SK-N-SH treated with all-trans-retinoic acid at 6 μM for 48 hours (cell line): Measurements from ENCODE around the gene TGM5.
"Not testable (repeated sequence)": the region's sequence is repeated elsewhere in the genome, so short reads cannot be mapped to it uniquely, and the experiment has no call there.

Source experiments
- ARNTL ChIP-seq: fragments of 450-650 bp; formaldehyde crosslinking; IDR thresholded peaks from 2 replicates; pipeline ENCODE4 v1.5.0; 2020; ENCODE audit warnings: low read depth, mild to moderate bottlenecking, moderate library complexity, borderline replicate concordance
- BACH2 ChIP-seq: fragments of 250-450 bp; sonication (Bioruptor Pico); IDR thresholded peaks from 2 replicates; pipeline ENCODE4 v1.9.0; 2021; ENCODE audit warnings: mild to moderate bottlenecking, borderline replicate concordance
- ISL1 ChIP-seq: fragments of 250-450 bp; sonication (Bioruptor Pico); IDR thresholded peaks from 2 replicates; pipeline ENCODE4 v2.1.2; 2022; ENCODE audit warnings: mild to moderate bottlenecking, moderate library complexity
- RARB ChIP-seq: fragments of 250-450 bp; sonication (Bioruptor Pico); IDR thresholded peaks from 2 replicates; pipeline ENCODE4 v1.8.0; 2021; ENCODE audit warnings: mild to moderate bottlenecking, moderate library complexity
- TCF4 ChIP-seq: fragments of 250-450 bp; sonication (Bioruptor Pico); IDR thresholded peaks from 2 replicates; pipeline ENCODE4 v1.8.0; 2021; ENCODE audit warnings: mild to moderate bottlenecking, moderate library complexity, borderline replicate concordance
- TOX ChIP-seq: fragments of 250-450 bp; sonication (Bioruptor Pico); IDR thresholded peaks from 2 replicates; pipeline ENCODE4 v1.8.0; 2021; ENCODE audit warnings: mild to moderate bottlenecking, moderate library complexity, borderline replicate concordance
- ZFP3 ChIP-seq: fragments of 250-450 bp; sonication (Bioruptor Pico); IDR thresholded peaks from 2 replicates; pipeline ENCODE4 v1.5.0; 2020; ENCODE audit warnings: mild to moderate bottlenecking, moderate library complexity
- ZFP30 ChIP-seq: fragments of 450-650 bp; formaldehyde crosslinking; IDR thresholded peaks from 2 replicates; pipeline ENCODE4 v1.5.0; 2022; ENCODE audit warnings: mild to moderate bottlenecking, moderate library complexity
- ZNF8 ChIP-seq: fragments of 450-650 bp; formaldehyde crosslinking; IDR thresholded peaks from 2 replicates; pipeline ENCODE4 v1.5.0; 2020; ENCODE audit warnings: mild to moderate bottlenecking, moderate library complexity
- TF ChIP-seq, protein P1 (sequence below): fragments of 250-450 bp; sonication (Bioruptor Pico); IDR thresholded peaks from 2 replicates; pipeline ENCODE4 v1.8.0; 2021; ENCODE audit warnings: low read depth, mild to moderate bottlenecking, moderate library complexity, borderline replicate concordance
- TF ChIP-seq, protein P2 (sequence below): fragments of 250-450 bp; sonication (Bioruptor Pico); IDR thresholded peaks from 2 replicates; pipeline ENCODE4 v1.8.0; 2020; ENCODE audit warnings: mild to moderate bottlenecking, moderate library complexity, borderline replicate concordance
- TF ChIP-seq, protein P3 (sequence below): fragments of 250-450 bp; sonication (Bioruptor Pico); IDR thresholded peaks from 2 replicates; pipeline ENCODE4 v1.5.1; 2020; ENCODE audit warnings: low read depth, mild to moderate bottlenecking, moderate library complexity
- TF ChIP-seq, protein P4 (sequence below): fragments of 250-450 bp; sonication (Bioruptor Pico); IDR thresholded peaks from 2 replicates; pipeline ENCODE4 v1.5.0; 2020; ENCODE audit warnings: mild to moderate bottlenecking, moderate library complexity

DNA sequence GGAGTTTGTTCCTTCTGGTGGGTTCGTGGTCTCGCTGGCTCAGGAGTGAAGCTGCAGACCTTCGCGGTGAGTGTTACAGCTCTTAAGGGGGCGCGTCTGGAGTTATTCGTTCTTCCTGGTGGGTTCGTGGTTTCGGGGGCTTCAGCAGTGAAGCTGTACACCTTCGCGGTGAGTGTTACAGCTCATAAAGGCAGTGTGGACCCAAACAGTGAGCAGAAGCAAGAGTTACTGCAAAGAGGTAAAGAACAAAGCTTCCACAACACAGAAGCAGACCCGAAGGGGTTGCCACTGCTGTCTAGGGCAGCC, 40.8 kb downstream of the TGM5 start:
- TF ChIP-seq TOX (CRISPR knock-in tag); ZFP30 (CRISPR knock-in tag); ZFP3 (CRISPR knock-in tag); ISL1; ARNTL (CRISPR knock-in tag); TCF4; RARB (CRISPR knock-in tag); BACH2; ZNF8 (CRISPR knock-in tag): not testable (repeated sequence)
- TF ChIP-seq, protein P1, sequence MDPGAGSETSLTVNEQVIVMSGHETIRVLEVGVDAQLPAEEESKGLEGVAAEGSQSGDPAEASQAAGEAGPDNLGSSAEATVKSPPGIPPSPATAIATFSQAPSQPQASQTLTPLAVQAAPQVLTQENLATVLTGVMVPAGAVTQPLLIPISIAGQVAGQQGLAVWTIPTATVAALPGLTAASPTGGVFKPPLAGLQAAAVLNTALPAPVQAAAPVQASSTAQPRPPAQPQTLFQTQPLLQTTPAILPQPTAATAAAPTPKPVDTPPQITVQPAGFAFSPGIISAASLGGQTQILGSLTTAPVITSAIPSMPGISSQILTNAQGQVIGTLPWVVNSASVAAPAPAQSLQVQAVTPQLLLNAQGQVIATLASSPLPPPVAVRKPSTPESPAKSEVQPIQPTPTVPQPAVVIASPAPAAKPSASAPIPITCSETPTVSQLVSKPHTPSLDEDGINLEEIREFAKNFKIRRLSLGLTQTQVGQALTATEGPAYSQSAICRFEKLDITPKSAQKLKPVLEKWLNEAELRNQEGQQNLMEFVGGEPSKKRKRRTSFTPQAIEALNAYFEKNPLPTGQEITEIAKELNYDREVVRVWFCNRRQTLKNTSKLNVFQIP (CRISPR knock-in tag), result not testable (repeated sequence)
- TF ChIP-seq, protein P2, sequence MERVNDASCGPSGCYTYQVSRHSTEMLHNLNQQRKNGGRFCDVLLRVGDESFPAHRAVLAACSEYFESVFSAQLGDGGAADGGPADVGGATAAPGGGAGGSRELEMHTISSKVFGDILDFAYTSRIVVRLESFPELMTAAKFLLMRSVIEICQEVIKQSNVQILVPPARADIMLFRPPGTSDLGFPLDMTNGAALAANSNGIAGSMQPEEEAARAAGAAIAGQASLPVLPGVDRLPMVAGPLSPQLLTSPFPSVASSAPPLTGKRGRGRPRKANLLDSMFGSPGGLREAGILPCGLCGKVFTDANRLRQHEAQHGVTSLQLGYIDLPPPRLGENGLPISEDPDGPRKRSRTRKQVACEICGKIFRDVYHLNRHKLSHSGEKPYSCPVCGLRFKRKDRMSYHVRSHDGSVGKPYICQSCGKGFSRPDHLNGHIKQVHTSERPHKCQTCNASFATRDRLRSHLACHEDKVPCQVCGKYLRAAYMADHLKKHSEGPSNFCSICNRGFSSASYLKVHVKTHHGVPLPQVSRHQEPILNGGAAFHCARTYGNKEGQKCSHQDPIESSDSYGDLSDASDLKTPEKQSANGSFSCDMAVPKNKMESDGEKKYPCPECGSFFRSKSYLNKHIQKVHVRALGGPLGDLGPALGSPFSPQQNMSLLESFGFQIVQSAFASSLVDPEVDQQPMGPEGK, result not testable (repeated sequence)
- TF ChIP-seq, protein P3, sequence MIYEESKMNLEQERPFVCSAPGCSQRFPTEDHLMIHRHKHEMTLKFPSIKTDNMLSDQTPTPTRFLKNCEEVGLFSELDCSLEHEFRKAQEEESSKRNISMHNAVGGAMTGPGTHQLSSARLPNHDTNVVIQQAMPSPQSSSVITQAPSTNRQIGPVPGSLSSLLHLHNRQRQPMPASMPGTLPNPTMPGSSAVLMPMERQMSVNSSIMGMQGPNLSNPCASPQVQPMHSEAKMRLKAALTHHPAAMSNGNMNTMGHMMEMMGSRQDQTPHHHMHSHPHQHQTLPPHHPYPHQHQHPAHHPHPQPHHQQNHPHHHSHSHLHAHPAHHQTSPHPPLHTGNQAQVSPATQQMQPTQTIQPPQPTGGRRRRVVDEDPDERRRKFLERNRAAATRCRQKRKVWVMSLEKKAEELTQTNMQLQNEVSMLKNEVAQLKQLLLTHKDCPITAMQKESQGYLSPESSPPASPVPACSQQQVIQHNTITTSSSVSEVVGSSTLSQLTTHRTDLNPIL (CRISPR knock-in tag), result not testable (repeated sequence)
- TF ChIP-seq, protein P4, sequence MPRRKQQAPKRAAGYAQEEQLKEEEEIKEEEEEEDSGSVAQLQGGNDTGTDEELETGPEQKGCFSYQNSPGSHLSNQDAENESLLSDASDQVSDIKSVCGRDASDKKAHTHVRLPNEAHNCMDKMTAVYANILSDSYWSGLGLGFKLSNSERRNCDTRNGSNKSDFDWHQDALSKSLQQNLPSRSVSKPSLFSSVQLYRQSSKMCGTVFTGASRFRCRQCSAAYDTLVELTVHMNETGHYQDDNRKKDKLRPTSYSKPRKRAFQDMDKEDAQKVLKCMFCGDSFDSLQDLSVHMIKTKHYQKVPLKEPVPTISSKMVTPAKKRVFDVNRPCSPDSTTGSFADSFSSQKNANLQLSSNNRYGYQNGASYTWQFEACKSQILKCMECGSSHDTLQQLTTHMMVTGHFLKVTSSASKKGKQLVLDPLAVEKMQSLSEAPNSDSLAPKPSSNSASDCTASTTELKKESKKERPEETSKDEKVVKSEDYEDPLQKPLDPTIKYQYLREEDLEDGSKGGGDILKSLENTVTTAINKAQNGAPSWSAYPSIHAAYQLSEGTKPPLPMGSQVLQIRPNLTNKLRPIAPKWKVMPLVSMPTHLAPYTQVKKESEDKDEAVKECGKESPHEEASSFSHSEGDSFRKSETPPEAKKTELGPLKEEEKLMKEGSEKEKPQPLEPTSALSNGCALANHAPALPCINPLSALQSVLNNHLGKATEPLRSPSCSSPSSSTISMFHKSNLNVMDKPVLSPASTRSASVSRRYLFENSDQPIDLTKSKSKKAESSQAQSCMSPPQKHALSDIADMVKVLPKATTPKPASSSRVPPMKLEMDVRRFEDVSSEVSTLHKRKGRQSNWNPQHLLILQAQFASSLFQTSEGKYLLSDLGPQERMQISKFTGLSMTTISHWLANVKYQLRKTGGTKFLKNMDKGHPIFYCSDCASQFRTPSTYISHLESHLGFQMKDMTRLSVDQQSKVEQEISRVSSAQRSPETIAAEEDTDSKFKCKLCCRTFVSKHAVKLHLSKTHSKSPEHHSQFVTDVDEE (CRISPR knock-in tag), result not testable (repeated sequence)
